ENCODE data around the gene SLC31A1. TPM values are rescaled to one million over a fixed set of nuclear protein-coding genes. Genes with fewer than 3 reads are reported as not detected.

The SLC31A1 gene
- total RNA-seq, 6 donors from 2014 or later = 10.5 to 44.7 (median 28.5) TPM

DNA sequence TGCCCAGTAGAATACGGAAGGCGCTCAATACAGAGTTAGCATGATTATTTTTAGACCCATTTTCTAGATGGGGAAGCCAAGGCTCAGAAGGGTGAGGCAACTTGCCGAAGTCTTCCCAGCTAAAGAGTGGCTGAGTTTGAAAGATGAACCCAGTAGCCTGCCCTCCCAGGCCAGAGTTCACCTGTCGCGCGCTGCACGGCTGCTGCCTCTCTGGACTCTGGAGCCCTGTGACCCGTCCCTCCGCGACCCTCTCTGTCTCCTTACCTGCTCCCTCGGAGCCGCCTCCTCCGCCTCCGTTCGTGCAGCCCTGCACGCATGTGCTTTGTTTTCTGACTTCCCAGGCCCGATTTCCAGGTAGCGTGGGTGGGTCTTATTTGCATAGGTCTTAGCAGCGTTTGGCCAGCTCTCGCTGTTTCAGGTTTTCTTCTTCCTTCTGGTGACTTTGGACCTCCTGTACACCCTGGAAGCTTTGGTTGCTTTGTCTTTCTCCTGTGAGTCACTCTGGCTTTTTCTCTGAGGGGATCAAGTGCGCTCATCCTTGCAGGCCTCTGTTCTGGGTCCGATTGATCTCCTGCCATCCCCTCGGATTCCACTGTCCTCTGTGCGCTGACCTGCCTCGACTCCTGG, 81.6 kb downstream of the SLC31A1 start, which contains the start of gene RNF183:
RNF183 (minus strand) TSS at position 585 of the 627 bp plus-strand sequence. CDS start 5,192 bp downstream, outside the sequence.
- H3K27me3 ChIP-seq = no peaks in the 10 kb centered on the region
- no peaks in the 10 kb centered on the region for H3K36me3 ChIP-seq
- H3K9me3 ChIP-seq = no peaks in the 10 kb centered on the region
- no peak within 1 kb of the TSS for H3K4me3 ChIP-seq
- peak in 1 of 2 donors; percentile 61 for DNase-seq
- H3K4me1 ChIP-seq = peaks cover 0 to 6% (median 0%) of the 10 kb centered on the region in 4 donors
- ATAC-seq (ENCODE audit: low FRiP score in 2 of 2) = no peak
- WGBS, 2 donors = 78 to 81% methylated on average over 24 to 25 of the region's 25 CpGs
- TF ChIP-seq POLR2A (IDR thresholded peaks at IDR 0.05) (no peak), POLR2AphosphoS5 (IDR thresholded peaks at IDR 0.05) (no peak)
- H3K27ac ChIP-seq = no peak within 1 kb of the TSS

DNA sequence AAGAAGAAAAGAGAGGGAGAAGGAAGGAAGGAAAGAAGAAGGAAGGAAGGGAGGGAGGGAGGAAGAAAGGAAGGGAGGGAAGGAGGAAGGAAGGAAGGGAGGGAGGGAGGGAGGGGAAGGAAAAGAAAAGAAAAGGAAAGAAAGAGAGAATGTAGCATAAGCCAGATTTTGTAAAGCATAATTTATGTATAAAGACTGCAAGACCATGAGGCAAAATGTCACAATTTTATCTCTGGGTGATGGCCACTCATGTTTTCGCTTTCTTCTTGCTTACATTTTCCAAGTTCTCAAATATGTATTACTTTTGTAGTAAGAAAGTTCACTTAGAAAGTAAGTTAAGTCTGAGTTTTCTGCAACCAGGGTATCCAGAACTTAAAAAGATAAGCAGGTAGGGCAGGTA, 85.2 kb downstream of the SLC31A1 start:
- no peak overlapping the region for H3K27ac ChIP-seq
- 84 to 95% methylated on average over 1 of the region's 1 CpG for WGBS, 2 donors
- H3K4me3 ChIP-seq = no peak overlapping the region
- no peaks in the 10 kb centered on the region for H3K27me3 ChIP-seq
- ATAC-seq (ENCODE audit: low FRiP score in 2 of 2) (no peak), DNase-seq (no peak)
- TF ChIP-seq, protein P1, sequence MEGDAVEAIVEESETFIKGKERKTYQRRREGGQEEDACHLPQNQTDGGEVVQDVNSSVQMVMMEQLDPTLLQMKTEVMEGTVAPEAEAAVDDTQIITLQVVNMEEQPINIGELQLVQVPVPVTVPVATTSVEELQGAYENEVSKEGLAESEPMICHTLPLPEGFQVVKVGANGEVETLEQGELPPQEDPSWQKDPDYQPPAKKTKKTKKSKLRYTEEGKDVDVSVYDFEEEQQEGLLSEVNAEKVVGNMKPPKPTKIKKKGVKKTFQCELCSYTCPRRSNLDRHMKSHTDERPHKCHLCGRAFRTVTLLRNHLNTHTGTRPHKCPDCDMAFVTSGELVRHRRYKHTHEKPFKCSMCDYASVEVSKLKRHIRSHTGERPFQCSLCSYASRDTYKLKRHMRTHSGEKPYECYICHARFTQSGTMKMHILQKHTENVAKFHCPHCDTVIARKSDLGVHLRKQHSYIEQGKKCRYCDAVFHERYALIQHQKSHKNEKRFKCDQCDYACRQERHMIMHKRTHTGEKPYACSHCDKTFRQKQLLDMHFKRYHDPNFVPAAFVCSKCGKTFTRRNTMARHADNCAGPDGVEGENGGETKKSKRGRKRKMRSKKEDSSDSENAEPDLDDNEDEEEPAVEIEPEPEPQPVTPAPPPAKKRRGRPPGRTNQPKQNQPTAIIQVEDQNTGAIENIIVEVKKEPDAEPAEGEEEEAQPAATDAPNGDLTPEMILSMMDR (IDR thresholded peaks at IDR 0.05) = no peak
- no peak for TF ChIP-seq POLR2A (IDR thresholded peaks at IDR 0.05)
- no peak for TF ChIP-seq POLR2AphosphoS5 (IDR thresholded peaks at IDR 0.05)
- TF ChIP-seq EP300 (IDR thresholded peaks at IDR 0.05) = no peak
- H3K36me3 ChIP-seq = no peaks in the 10 kb centered on the region
- H3K9me3 ChIP-seq = no peaks in the 10 kb centered on the region
- no peaks in the 10 kb centered on the region for H3K4me1 ChIP-seq

DNA sequence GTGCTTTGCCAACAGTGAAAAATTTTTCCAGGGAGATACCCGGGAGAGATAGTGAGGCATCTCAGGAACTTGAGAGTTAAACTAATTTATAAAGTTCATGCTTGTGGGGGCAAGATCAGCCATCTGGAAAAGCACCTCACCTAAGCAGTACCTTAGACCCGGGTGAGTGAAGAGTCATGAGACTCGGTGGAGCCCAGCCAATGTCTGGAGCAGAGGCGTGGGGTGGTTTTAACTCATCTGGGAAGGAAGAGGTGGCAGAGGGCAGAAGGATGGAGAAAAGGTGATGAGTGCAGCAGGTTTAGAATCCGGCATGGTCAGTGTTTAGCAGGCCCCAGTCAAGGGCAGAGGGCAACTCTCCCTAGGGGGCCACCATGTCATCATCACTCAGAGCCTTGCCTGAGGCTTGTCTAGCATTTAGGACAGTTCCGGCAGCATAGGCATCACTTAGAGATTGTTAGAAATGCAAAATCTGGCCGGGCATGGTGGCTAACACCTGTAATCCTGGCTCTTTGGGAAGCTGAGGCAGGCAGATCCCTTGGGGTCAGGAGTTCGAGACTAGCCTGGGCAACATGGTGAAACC, 86.1 kb downstream of the SLC31A1 start:
- Histone ChIP-seq H3K36me3 (no peaks in the 10 kb centered on the region), H3K9me3 (no peaks in the 10 kb centered on the region), H3K4me1 (no peaks in the 10 kb centered on the region), H3K27ac (no peak overlapping the region), H3K4me3 (no peak overlapping the region), H3K27me3 (no peaks in the 10 kb centered on the region)
- WGBS, 2 donors = 73 to 80% methylated on average over 8 of the region's 8 CpGs
- no peak for ATAC-seq (ENCODE audit: low FRiP score in 2 of 2)
- TF ChIP-seq EP300 (IDR thresholded peaks at IDR 0.05) (no peak), POLR2AphosphoS5 (IDR thresholded peaks at IDR 0.05) (no peak), POLR2A (IDR thresholded peaks at IDR 0.05) (no peak)
- TF ChIP-seq, protein P1 (IDR thresholded peaks at IDR 0.05) = no peak
- DNase-seq = no peak

DNA sequence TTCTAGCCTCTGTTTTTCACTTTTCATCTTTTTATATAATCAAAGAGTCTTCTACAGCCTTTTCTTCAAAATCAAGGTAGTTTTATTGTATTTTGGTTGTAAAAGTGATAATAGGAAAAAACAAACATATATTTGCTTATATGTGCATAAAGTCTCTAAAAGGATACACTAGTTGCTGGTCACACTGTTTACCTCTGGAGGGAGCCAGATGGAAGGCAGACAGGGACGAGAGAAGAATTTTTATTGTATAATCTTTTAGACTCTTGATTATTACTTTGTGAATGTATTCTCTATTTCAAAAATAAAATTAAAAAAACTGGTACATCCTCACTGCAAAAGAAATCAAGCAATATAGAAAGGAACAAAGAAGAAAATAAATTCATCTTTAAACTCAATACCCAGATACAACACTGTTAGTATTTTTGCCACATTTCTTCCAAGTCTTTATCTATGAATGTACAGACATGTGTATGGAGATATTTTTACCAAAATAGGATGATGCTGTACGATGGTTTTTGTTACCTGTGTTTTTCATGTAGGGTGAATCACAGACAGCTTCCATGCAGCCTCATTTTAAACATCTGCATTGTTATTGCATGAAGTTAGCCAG, 88.0 kb downstream of the SLC31A1 start:
- Histone ChIP-seq H3K27me3 (no peaks in the 10 kb centered on the region), H3K36me3 (no peaks in the 10 kb centered on the region), H3K9me3 (no peaks in the 10 kb centered on the region), H3K27ac (no peak overlapping the region), H3K4me3 (no peak overlapping the region), H3K4me1 (no peaks in the 10 kb centered on the region)
- TF ChIP-seq, protein P1 (IDR thresholded peaks at IDR 0.05) = peak in 5 of 6 experiments; percentile 17 to 45 (median 39)
- TF ChIP-seq POLR2A (IDR thresholded peaks at IDR 0.05) = no peak
- no peak for ATAC-seq (ENCODE audit: low FRiP score in 2 of 2)
- 9 to 11% methylated on average over 2 of the region's 2 CpGs for WGBS, 2 donors
- DNase-seq = no peak

DNA sequence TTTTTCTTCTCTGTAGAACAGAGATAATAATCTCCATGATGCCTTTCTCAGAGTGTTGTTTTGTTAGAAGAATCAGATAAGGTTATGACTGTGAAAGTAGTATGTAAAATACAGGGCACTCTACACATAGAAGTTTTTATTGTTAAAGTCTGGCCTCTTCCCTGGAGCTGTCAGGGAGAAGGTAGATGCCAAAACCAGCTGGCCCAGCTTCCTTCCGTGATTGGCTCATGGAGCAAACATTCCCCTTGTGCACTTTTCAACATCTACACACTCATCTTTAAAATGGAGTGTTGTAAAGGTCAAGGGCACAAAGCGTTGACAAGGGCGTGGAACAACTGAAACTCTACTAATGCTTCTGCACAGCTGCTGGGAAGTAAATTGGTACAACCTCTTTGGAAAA, 89.2 kb downstream of the SLC31A1 start:
- Histone ChIP-seq H3K27ac (no peak overlapping the region), H3K27me3 (no peaks in the 10 kb centered on the region)
- no peak for DNase-seq

More for the DNA sequence above, 89.2 kb downstream of the SLC31A1 start:
- WGBS, 2 donors = 30 to 38% methylated on average over 3 of the region's 3 CpGs
- no peaks in the 10 kb centered on the region for H3K9me3 ChIP-seq
- H3K36me3 ChIP-seq = no peaks in the 10 kb centered on the region
- TF ChIP-seq EP300 (IDR thresholded peaks at IDR 0.05) = no peak
- TF ChIP-seq POLR2A (IDR thresholded peaks at IDR 0.05) = no peak
- TF ChIP-seq, protein P1 (IDR thresholded peaks at IDR 0.05) = no peak
- no peak for TF ChIP-seq POLR2AphosphoS5 (IDR thresholded peaks at IDR 0.05)
- no peaks in the 10 kb centered on the region for H3K4me1 ChIP-seq
- no peak overlapping the region for H3K4me3 ChIP-seq
- no peak for ATAC-seq (ENCODE audit: low FRiP score in 2 of 2)
